A549 (cell line): ENCODE measurements around the gene NR3C1.

Source experiments
- RFX5 ChIP-seq: fragments of 450-650 bp; IDR thresholded peaks from 2 replicates; pipeline ENCODE4 v1.7.1; 2014; ENCODE audit warnings: antibody characterized with exemption, mild to moderate bottlenecking, moderate library complexity
- TF ChIP-seq, protein P1 (sequence below): fragments of 200-600 bp; sonication (generic); IDR thresholded peaks from 2 replicates; pipeline ENCODE4 v1.6.1; 2016; ENCODE audit warnings: antibody characterized with exemption, mild to moderate bottlenecking, moderate library complexity

DNA sequence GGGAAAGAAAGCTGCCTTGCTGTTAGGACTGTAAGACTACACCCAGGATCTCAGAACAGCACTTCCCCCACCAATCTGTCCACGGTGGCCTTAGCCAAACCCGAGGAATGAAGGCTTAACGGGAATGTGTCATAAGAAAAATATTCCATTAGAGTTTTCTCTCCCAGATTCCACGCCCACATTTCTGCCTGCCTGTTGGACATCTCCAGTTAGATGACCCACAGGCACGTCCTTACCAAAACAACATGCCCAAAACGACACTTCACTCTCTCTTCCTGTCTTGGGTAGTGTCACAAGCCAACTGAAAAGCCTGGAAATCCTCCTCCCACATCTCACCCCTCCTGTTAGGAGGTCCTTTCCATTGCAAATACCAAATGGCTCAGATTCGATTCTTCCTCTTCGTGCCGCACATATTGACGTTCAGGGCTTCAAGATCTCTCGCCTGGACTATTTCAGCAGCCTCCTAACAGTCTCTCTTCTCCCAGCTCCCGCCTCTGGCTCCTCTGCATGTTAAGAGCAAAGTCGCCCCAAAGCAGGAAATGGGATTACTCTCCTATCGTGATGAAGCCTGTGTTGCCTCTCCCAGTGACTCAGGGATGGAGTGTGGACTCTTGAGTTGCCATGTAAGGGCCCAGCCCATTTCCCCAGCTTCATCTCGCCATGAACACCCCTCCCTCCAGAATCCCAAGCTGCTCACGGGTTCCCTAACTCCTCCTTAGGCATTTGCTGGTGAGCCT, 159.3 kb downstream of the NR3C1 start:
- TF ChIP-seq, protein P1, sequence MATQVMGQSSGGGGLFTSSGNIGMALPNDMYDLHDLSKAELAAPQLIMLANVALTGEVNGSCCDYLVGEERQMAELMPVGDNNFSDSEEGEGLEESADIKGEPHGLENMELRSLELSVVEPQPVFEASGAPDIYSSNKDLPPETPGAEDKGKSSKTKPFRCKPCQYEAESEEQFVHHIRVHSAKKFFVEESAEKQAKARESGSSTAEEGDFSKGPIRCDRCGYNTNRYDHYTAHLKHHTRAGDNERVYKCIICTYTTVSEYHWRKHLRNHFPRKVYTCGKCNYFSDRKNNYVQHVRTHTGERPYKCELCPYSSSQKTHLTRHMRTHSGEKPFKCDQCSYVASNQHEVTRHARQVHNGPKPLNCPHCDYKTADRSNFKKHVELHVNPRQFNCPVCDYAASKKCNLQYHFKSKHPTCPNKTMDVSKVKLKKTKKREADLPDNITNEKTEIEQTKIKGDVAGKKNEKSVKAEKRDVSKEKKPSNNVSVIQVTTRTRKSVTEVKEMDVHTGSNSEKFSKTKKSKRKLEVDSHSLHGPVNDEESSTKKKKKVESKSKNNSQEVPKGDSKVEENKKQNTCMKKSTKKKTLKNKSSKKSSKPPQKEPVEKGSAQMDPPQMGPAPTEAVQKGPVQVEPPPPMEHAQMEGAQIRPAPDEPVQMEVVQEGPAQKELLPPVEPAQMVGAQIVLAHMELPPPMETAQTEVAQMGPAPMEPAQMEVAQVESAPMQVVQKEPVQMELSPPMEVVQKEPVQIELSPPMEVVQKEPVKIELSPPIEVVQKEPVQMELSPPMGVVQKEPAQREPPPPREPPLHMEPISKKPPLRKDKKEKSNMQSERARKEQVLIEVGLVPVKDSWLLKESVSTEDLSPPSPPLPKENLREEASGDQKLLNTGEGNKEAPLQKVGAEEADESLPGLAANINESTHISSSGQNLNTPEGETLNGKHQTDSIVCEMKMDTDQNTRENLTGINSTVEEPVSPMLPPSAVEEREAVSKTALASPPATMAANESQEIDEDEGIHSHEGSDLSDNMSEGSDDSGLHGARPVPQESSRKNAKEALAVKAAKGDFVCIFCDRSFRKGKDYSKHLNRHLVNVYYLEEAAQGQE, result no peak
- no peak for TF ChIP-seq RFX5
